ENCODE results near the gene EHMT2.

Gene EHMT2

DNA sequence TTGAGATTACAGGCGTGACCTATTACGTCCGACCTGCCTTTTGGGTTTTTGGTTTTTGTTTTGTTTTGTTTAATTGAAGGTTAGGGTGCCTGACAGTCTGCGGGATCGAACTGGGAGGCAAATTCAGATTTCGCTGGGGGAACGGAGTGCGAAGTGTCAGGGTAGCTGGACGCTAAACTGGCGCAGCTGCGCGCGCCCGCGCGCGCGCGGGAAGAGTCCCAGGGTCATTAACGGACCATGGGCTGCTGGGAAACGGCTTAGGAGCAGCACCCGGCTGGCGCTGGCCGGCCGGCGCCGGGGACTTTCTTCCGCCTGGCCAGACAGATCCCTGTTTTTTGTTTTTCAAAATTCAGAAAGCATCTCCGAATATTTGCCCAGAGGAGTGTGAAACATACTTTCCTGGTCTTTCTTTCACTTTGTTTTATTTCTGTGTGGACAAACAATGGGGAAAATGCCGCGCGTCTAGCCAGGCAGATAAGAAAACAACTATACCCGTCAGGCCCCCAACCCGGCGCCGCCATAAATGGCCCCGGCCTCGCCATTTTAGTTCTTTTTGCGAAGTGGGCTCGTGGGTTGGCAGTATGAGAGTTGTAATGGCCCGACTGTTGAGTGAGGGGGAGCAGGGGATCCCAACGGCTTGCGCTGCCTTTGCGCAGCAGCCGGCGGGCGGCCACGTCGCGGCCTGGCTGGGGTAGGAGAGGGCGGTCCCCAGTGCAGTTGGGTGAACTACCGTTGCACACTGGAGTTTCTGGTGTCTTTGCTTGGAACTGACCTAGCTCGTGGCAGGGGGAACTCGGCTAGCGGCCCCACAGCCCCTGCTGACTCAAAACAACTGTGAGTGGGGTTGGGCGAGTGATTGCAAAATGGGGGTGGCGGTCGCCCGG, 62.9 kb downstream of the EHMT2 start:
- peaks cover 28% of the 10 kb centered on the region for H3K4me1 Mint-ChIP-seq (ENCODE audit: low read depth)
- H3K36me3 Mint-ChIP-seq = peaks cover 28% of the 10 kb centered on the region
- H3K27me3 Mint-ChIP-seq = no peaks in the 10 kb centered on the region
- no peaks in the 10 kb centered on the region for H3K9me3 Mint-ChIP-seq (ENCODE audit: low read depth)
- peak overlapping the region; percentile 99 for H3K27ac Mint-ChIP-seq
- H3K4me3 Mint-ChIP-seq = peak overlapping the region; percentile 92

DNA sequence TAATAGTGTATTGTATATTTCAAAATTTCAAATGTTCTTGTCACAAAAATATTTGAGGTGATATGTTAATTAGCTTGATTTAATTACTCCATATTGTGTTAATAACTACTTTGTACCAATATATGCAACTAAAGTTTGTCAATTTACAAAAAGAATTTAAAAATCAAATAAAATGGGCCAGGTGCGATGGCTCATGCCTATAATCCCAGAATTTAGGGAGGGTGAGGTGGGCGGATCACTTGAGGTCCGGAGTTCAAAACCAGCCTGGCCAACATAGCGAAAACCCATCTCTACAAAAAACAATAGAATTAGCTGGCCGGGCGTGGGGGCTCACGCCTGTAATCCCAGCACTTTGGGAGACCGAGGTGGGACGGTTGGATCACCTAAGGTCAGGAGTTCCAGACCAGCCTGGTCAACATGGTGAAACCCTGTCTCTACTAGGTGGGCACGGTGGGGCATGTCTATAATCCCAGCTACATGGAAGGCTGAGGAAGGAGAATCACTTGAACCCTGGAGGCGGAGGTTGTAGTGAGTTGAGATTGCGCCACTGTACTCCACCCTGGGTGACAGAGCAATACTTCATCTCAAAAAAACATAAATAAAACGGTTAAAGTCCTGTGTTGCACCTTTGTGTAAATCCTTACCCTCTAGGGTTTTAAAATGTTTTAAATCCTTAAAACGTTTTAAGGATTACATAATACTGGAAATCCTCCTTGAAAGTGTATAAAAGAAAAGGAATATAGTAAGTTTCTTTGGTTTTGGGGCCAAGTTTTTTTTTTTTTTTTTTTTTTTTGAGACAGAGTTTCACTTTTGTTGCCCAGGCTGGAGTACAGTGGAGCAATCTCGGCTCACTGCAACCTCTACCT, 65.9 kb downstream of the EHMT2 start:
- H3K9me3 Mint-ChIP-seq (ENCODE audit: low read depth) = no peaks in the 10 kb centered on the region
- H3K27ac Mint-ChIP-seq = no peak overlapping the region
- H3K4me1 Mint-ChIP-seq (ENCODE audit: low read depth) = peaks cover 18% of the 10 kb centered on the region
- peaks cover 11% of the 10 kb centered on the region for H3K36me3 Mint-ChIP-seq
- H3K27me3 Mint-ChIP-seq = no peaks in the 10 kb centered on the region
- peak overlapping the region; percentile 96 for H3K4me3 Mint-ChIP-seq

DNA sequence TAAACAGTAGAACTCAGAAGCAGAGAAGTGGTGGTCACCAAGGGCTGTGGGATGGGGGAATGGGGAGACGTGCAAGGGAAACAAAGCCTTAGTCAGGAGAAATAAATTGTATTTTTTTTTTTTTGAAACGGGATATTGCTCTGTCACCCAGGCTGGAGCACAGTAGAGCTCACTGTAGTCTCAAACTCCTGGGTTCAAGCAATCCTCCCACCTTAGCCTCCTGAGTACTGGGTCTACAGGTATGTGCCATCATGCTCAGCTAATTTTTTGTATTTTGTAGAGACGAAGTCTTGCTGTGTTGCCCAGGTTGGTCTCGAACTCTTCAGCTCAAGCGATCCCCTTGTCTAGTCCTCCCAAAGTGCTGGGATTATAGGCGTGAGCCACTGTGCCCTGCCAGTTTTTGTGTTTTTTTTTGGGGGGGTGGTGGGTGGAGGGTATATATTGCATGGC, 66.6 kb downstream of the EHMT2 start:
- peaks cover 22% of the 10 kb centered on the region for H3K4me1 Mint-ChIP-seq (ENCODE audit: low read depth)
- peaks cover 5% of the 10 kb centered on the region for H3K36me3 Mint-ChIP-seq

More for the DNA sequence above, 66.6 kb downstream of the EHMT2 start:
- H3K4me3 Mint-ChIP-seq = peak overlapping the region; percentile 96
- no peaks in the 10 kb centered on the region for H3K9me3 Mint-ChIP-seq (ENCODE audit: low read depth)
- H3K27me3 Mint-ChIP-seq = no peaks in the 10 kb centered on the region
- peak overlapping the region; percentile 73 for H3K27ac Mint-ChIP-seq
